IMR-90 (cell line): ENCODE measurements around the gene NWD2. TPM values are rescaled to one million over a fixed set of nuclear protein-coding genes. Genes with fewer than 3 reads are reported as not detected.

Experiments used
- ATAC-seq: fragments of 200-7000 bp; cut with Tn5 transposase; 2 replicates; pipeline ENCODE4 v1.9.1; 2020; ENCODE audit warnings: low read depth, mild to moderate bottlenecking, moderate library complexity
- BruUV-seq: library from RNA; stranded (reverse); fragments of 400-500 nt; replicated peaks from 2 replicates; lab custom pipeline; 2021; lab: Mats Ljungman, UMichigan
- CTCF ChIA-PET: fragments of 300-600 bp; formaldehyde crosslinking; extraction: SDS; loops from one replicate; lab custom pipeline; 2021; ENCODE audit warnings: antibody characterized with exemption; lab: Yijun Ruan, JAX
- POLR2A ChIA-PET: fragments of 300-600 bp; sonication (Branson Sonifier 250); formaldehyde crosslinking; loops from one replicate; lab custom pipeline; 2022; ENCODE audit warnings: antibody characterized with exemption; ENCODE audit not compliant: unreplicated experiment; lab: Charles Lee
- DNase-seq: peaks from one replicate; pipeline ENCODE4 v3.0.0; 2013
- H2AFZ ChIP-seq: replicated peaks from 2 replicates; pipeline ENCODE3; 2013; ENCODE audit warnings: low read length, mild to moderate bottlenecking; ENCODE audit not compliant: poor library complexity
- H2AK5ac ChIP-seq: 2 replicates; pipeline ENCODE4 v1.6.1; 2013; ENCODE audit warnings: low read depth, low read length, inconsistent platforms
- H2AK9ac ChIP-seq: replicated peaks from 2 replicates; pipeline ENCODE3; 2013; ENCODE audit warnings: mild to moderate bottlenecking, low read depth, low read length, moderate library complexity; ENCODE audit not compliant: poor library complexity
- H2BK120ac ChIP-seq: 2 replicates; pipeline ENCODE4 v1.6.1; 2013; ENCODE audit warnings: low read depth, low read length, inconsistent platforms
- H2BK15ac ChIP-seq: 3 replicates; pipeline ENCODE4 v1.6.1; 2013; ENCODE audit warnings: low read depth, low read length, inconsistent platforms
- H2BK20ac ChIP-seq: 2 replicates; pipeline ENCODE4 v1.6.1; 2013; ENCODE audit warnings: low read depth, mild to moderate bottlenecking, inconsistent platforms, low read length, moderate library complexity
- H2BK5ac ChIP-seq: 2 replicates; pipeline ENCODE4 v1.6.1; 2013; ENCODE audit warnings: mild to moderate bottlenecking, low read depth, low read length, inconsistent platforms; ENCODE audit not compliant: poor library complexity, severe bottlenecking
- H3K14ac ChIP-seq: replicated peaks from 2 replicates; pipeline ENCODE4 v1.6.1; 2013; ENCODE audit warnings: low read depth, low read length, inconsistent platforms
- H3K18ac ChIP-seq: 2 replicates; pipeline ENCODE4 v1.6.1; 2013; ENCODE audit warnings: low read depth, low read length, control low read depth
- H3K23ac ChIP-seq: 2 replicates; pipeline ENCODE4 v1.6.1; 2013; ENCODE audit warnings: low read depth, low read length, inconsistent platforms
- H3K27ac ChIP-seq: 2 replicates; pipeline ENCODE4 v1.5.1; 2013; ENCODE audit warnings: mild to moderate bottlenecking, control low read depth, low read length; ENCODE audit not compliant: insufficient read depth
- H3K27me3 ChIP-seq: 2 replicates; pipeline ENCODE4 v1.6.1; 2013; ENCODE audit warnings: low read length; ENCODE audit not compliant: control insufficient read depth, insufficient read depth
- H3K36me3 ChIP-seq: 2 replicates; pipeline ENCODE4 v1.6.1; 2013; ENCODE audit warnings: low read length, mixed read lengths; ENCODE audit not compliant: control insufficient read depth, insufficient read depth
- H3K4ac ChIP-seq: 2 replicates; pipeline ENCODE4 v1.6.1; 2013; ENCODE audit warnings: low read depth, low read length, inconsistent platforms
- H3K4me1 ChIP-seq: 2 replicates; pipeline ENCODE4 v1.6.1; 2013; ENCODE audit warnings: low read length, mixed read lengths; ENCODE audit not compliant: control insufficient read depth, insufficient read depth
- H3K4me2 ChIP-seq: 2 replicates; pipeline ENCODE4 v1.6.1; 2013; ENCODE audit warnings: low read depth, mild to moderate bottlenecking, control low read depth, low read length, moderate library complexity
- H3K4me3 ChIP-seq: 2 replicates; pipeline ENCODE4 v1.5.1; 2013; ENCODE audit warnings: low read depth, mild to moderate bottlenecking, control low read depth, low read length, moderate library complexity; ENCODE audit not compliant: insufficient read depth
- H3K56ac ChIP-seq: 2 replicates; pipeline ENCODE4 v1.6.1; 2013; ENCODE audit warnings: low read length, inconsistent platforms; ENCODE audit not compliant: insufficient read depth; ENCODE audit errors: extremely low read depth
- H3K79me1 ChIP-seq, 2 experiments: 2 replicates each; pipeline ENCODE4 v1.6.1; 2013; ENCODE audit warnings: low read length in 2 of 2, inconsistent platforms in 1 of 2, low read depth in 1 of 2
- H3K9ac ChIP-seq: 2 replicates; pipeline ENCODE4 v1.6.1; 2013; ENCODE audit warnings: low read depth, low read length, control low read depth
- H3K9me1 ChIP-seq: 2 replicates; pipeline ENCODE4 v1.6.1; 2013; ENCODE audit warnings: low read length, inconsistent platforms; ENCODE audit not compliant: insufficient read depth
- H3K9me3 ChIP-seq: 2 replicates; pipeline ENCODE4 v1.6.1; 2013; ENCODE audit warnings: low read length; ENCODE audit not compliant: control insufficient read depth, insufficient read depth
- H4K20me1 ChIP-seq: 2 replicates; pipeline ENCODE4 v1.6.1; 2013; ENCODE audit warnings: low read length, inconsistent platforms; ENCODE audit not compliant: insufficient read depth
- H4K5ac ChIP-seq: 2 replicates; pipeline ENCODE4 v1.6.1; 2013; ENCODE audit warnings: mild to moderate bottlenecking, low read depth, low read length, control low read depth
- H4K8ac ChIP-seq, 2 experiments: 2 replicates each; pipeline ENCODE4 v1.6.1; 2013; ENCODE audit warnings: low read depth in 2 of 2, low read length in 2 of 2, control low read depth in 1 of 2, inconsistent platforms in 1 of 2
- H4K91ac ChIP-seq: 2 replicates; pipeline ENCODE4 v1.6.1; 2013; ENCODE audit warnings: low read depth, low read length, inconsistent platforms; ENCODE audit not compliant: insufficient read depth
- MAFK ChIP-seq: IDR thresholded peaks from 2 replicates; pipeline ENCODE4 v1.6.1; 2012; ENCODE audit warnings: low read depth, low read length, improper control_type of control experiment
- MAZ ChIP-seq: IDR thresholded peaks from 2 replicates; pipeline ENCODE4 v1.6.1; 2012; ENCODE audit warnings: low read depth, mild to moderate bottlenecking, low read length, improper control_type of control experiment, moderate library complexity, borderline replicate concordance
- WGBS, 2 experiments: methylation state at CpG; one replicate each; pipeline versions ENCODE4 v1.1.5 to v1.1.7; 2013; ENCODE audit warnings: missing lambda C conversion rate in 2 of 2; ENCODE audit not compliant: insufficient read length in 1 of 2; ENCODE audit errors: extremely low coverage in 2 of 2; 5-methylcytosine and 5-hydroxymethylcytosine counted together
- dilution Hi-C: fragments of 300-500 bp; cut with HindIII; formaldehyde crosslinking; loops from one replicate; pipeline ENCODE4 v1.14.3; 2018; ENCODE audit warnings: low sequenced_read_pairs; ENCODE audit not compliant: unreplicated experiment
- in situ Hi-C: fragments of 300-500 bp; cut with MboI; formaldehyde crosslinking; loops from 3 replicates; pipeline ENCODE4 v1.14.3; 2019; ENCODE audit warnings: low sequenced_read_pairs, inconsistent platforms, mixed read lengths
- intact Hi-C: fragments of 100-400 bp; cut with micrococcal nuclease; formaldehyde crosslinking; loops from 2 replicates; pipeline ENCODE4 v1.10.0; 2022
- polyA plus RNA-seq, 3 experiments: library from polyadenylated mRNA; depleted of rRNA; stranded (reverse); fragments of >200 nt; gene quantifications; 2 replicates each; pipeline ENCODE4 v1.2.3, GENCODE V29; 2012; ENCODE audit warnings: low replicate concordance in 1 of 3
- total RNA-seq: library from RNA; depleted of rRNA; stranded (reverse); fragments of >200 nt; gene quantifications from 2 replicates; pipeline ENCODE4 v1.2.3, GENCODE V29; 2012

The NWD2 gene
- total and polyA plus RNA-seq, 2 of the 4 experiments (the other 2 are of a cell fraction) = not detected

DNA sequence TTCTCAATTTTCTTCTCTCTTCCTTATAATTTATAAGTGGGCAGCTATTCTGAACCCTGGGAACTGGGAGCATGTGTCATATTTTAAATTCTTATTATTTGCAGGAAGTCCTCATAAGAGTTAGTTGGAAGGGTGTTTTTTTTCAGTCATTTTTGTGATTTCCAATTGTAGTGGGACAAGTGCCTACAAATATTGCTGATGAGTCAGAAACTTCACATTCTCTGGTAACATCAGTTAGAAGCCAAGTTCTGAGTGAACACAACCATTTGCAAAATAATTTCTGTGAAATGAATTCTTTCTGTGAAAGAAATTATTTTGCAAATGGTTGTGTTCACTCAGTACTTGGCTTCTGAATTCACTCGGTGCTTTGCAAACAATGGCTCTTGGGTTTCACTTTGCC lies 20.8 kb upstream of the NWD2 start:
- no peak overlapping the region for H3K23ac ChIP-seq
- no CpG with 5 or more reads among the region's 1 CpG for WGBS, 2 experiments
- ChIA-PET POLR2A (no interaction called here), CTCF (no interaction called here)
- H3K9me3 ChIP-seq = peaks cover 5% of the 10 kb centered on the region
- H3K4me2 ChIP-seq = no peak overlapping the region
- no peak overlapping the region for H4K5ac ChIP-seq
- intact Hi-C loops = no loop called here
- H4K91ac ChIP-seq = no peak overlapping the region
- H3K9me1 ChIP-seq = no peaks in the 10 kb centered on the region
- H2BK5ac ChIP-seq = no peak overlapping the region
- H3K4me3 ChIP-seq = no peak overlapping the region
- H3K27me3 ChIP-seq = no peaks in the 10 kb centered on the region
- H2BK120ac ChIP-seq = no peak overlapping the region
- H4K8ac ChIP-seq = no peak overlapping the region
- no peak overlapping the region for H3K27ac ChIP-seq
- H3K4me1 ChIP-seq = no peaks in the 10 kb centered on the region
- no peaks in the 10 kb centered on the region for H3K79me1 ChIP-seq
- no peak overlapping the region for H2AK9ac ChIP-seq
- H3K14ac ChIP-seq = no peak overlapping the region
- H3K18ac ChIP-seq = no peak overlapping the region
- no peak overlapping the region for H3K9ac ChIP-seq
- TF ChIP-seq MAFK (peak; percentile 18; the same call in 1 of the 2 replicates), MAZ (no peak)
- dilution Hi-C loops = no loop called here
- no peak overlapping the region for H3K4ac ChIP-seq
- H3K36me3 ChIP-seq = no peaks in the 10 kb centered on the region
- no peak for ATAC-seq
- no peak overlapping the region for H2BK15ac ChIP-seq
- no peak overlapping the region for H3K56ac ChIP-seq
- in situ Hi-C loops = no loop called here
- no TSS peak for BruUV-seq
- no peak overlapping the region for H2AFZ ChIP-seq
- H2BK20ac ChIP-seq = no peak overlapping the region
- DNase-seq = no peak
- H2AK5ac ChIP-seq = no peak overlapping the region
- H4K20me1 ChIP-seq = no peaks in the 10 kb centered on the region
